Sigmoid colon (tissue), 7 donors: ENCODE data around the gene CRACR2B. TPM values are rescaled to one million over a fixed set of nuclear protein-coding genes. Genes with fewer than 3 reads are reported as not detected.
A peak's percentile ranks its signal among the peaks of the same experiment; 100 is the strongest.

Experiments used
- DNase-seq: peaks from one replicate; pipeline ENCODE4 v3.0.0-alpha.2; 2019
- H3K27ac ChIP-seq, 4 donors: fragments of 200-600 bp; sonication (generic); one replicate each; pipeline ENCODE4 v1.5.1; 2016 to 2019; ENCODE audit warnings: mild to moderate bottlenecking in 1 of 4
- H3K27me3 ChIP-seq, 3 donors: fragments of 200-600 bp; sonication (generic); one replicate each; pipeline ENCODE4 v1.5.1; 2019; ENCODE audit warnings: mild to moderate bottlenecking in 1 of 3
- H3K36me3 ChIP-seq, 4 donors: fragments of 200-600 bp; sonication (generic); one replicate each; pipeline ENCODE4 v1.5.1; 2016 to 2019
- H3K4me1 ChIP-seq, 4 donors: fragments of 200-600 bp; sonication (generic); one replicate each; pipeline ENCODE4 v1.5.1; 2017 to 2019
- H3K4me3 ChIP-seq, 4 donors: fragments of 200-600 bp; sonication (generic); one replicate each; pipeline ENCODE4 v1.5.1; 2017 to 2019; ENCODE audit warnings: mild to moderate bottlenecking in 2 of 4, moderate library complexity in 1 of 4
- H3K9me3 ChIP-seq, 4 donors: fragments of 200-600 bp in 3 of 4; sonication (generic) in 3 of 4; one replicate each; pipeline versions ENCODE4 v1.5.1 to v1.6.1; 2013 to 2019
- CTCF ChIP-seq, 4 experiments: fragments of 450-650 bp in 3 of 4; fragments of 200-600 bp in 1 of 4; IDR thresholded peaks; one replicate each; pipeline ENCODE4 v1.5.1; 2016 to 2019; ENCODE audit warnings: antibody characterized with exemption in 4 of 4, mild to moderate bottlenecking in 3 of 4, moderate library complexity in 2 of 4
- EP300 ChIP-seq, 4 donors: sonication (generic); formaldehyde crosslinking; IDR thresholded peaks; one replicate each; pipeline ENCODE4 v1.6.1; 2017; ENCODE audit warnings: antibody characterized with exemption in 4 of 4
- POLR2A ChIP-seq, 2 donors: fragments of 450-650 bp; IDR thresholded peaks; one replicate each; pipeline ENCODE4 v1.6.1; 2016; ENCODE audit warnings: antibody characterized with exemption in 2 of 2, mild to moderate bottlenecking in 2 of 2, moderate library complexity in 2 of 2
- POLR2AphosphoS5 ChIP-seq, 4 donors: sonication (generic); formaldehyde crosslinking; IDR thresholded peaks; one replicate each; pipeline ENCODE4 v1.6.1; 2017; ENCODE audit warnings: antibody characterized with exemption in 4 of 4
- WGBS, 2 donors: extraction: QIAGEN DNeasy Blood & Tissue Kit; methylation state at CpG; one replicate each; pipeline ENCODE4 v1.1.7; 2013; 5-methylcytosine and 5-hydroxymethylcytosine counted together
- intact Hi-C: fragments of 100-400 bp; cut with DNase I; formaldehyde crosslinking; loops from one replicate; pipeline ENCODE4 v1.15.1; 2023
- polyA plus RNA-seq, 3 donors: library from polyadenylated mRNA; stranded (reverse); fragments of 200-250 nt; gene quantifications; one replicate each; pipeline ENCODE4 v1.2.3, GENCODE V29; 2013
- total RNA-seq, 4 donors: library from RNA; depleted of rRNA; stranded (reverse); fragments of >200 nt; gene quantifications; one replicate each; pipeline ENCODE4 v1.1.0, GENCODE V29; 2016
- donor health status: healthy with polysubstance abuse.
- donor health status: Bipolar disorder and iron deficiency.
- donor health status: healthy.

Gene CRACR2B
- total and polyA plus RNA-seq, 7 donors = 1.5 to 149 (median 9.5) TPM

- intact Hi-C loops = no loop called here
- no peak overlapping the region for H3K4me3 ChIP-seq
- H3K4me1 ChIP-seq = peaks cover 0 to 66% (median 51%) of the 10 kb centered on the region in 4 donors
- TF ChIP-seq POLR2A (IDR thresholded peaks at IDR 0.05) (no peak), EP300 (IDR thresholded peaks at IDR 0.05) (no peak), CTCF (IDR thresholded peaks at IDR 0.05) (no peak), POLR2AphosphoS5 (IDR thresholded peaks at IDR 0.05) (no peak)
- WGBS, 2 donors = 73 to 77% methylated on average over 21 of the region's 21 CpGs
- H3K9me3 ChIP-seq = no peaks in the 10 kb centered on the region
- peaks cover 20 to 23% (median 21%) of the 10 kb centered on the region in 4 donors for H3K36me3 ChIP-seq
- H3K27ac ChIP-seq = peak overlapping the region in 3 of 4 donors; percentile 2 to 71 (median 37)
- H3K27me3 ChIP-seq = peaks cover 44 to 87% (median 82%) of the 10 kb centered on the region in 3 donors
- DNase-seq = no peak
Measured at GRCh38 chr11:828506-829175, 922 bp downstream of the CRACR2B start.

GRCh38 chr11:829176-829846 is 1.6 kb downstream of the CRACR2B start:
- peak overlapping the region in 3 of 4 donors; percentile 28 to 48 (median 36) for H3K4me3 ChIP-seq
- no peak for TF ChIP-seq EP300 (IDR thresholded peaks at IDR 0.05)
- TF ChIP-seq CTCF (IDR thresholded peaks at IDR 0.05) = no peak
- no peak for TF ChIP-seq POLR2A (IDR thresholded peaks at IDR 0.05)
- TF ChIP-seq POLR2AphosphoS5 (IDR thresholded peaks at IDR 0.05) = peak in 2 of 4 donors; percentile 11 to 16
- peak overlapping the region; percentile 2 to 71 (median 24) for H3K27ac ChIP-seq
- intact Hi-C loops = no loop called here
- peaks cover 14 to 16% (median 14%) of the 10 kb centered on the region in 4 donors for H3K36me3 ChIP-seq
- no peaks in the 10 kb centered on the region for H3K9me3 ChIP-seq
- H3K27me3 ChIP-seq = peaks cover 44 to 82% (median 76%) of the 10 kb centered on the region in 3 donors
- no peak for DNase-seq
- 28 to 43% methylated on average over 40 of the region's 40 CpGs for WGBS, 2 donors
- peaks cover 0 to 72% (median 57%) of the 10 kb centered on the region in 4 donors for H3K4me1 ChIP-seq

GRCh38 chr11:829847-830294 is 2.2 kb downstream of the CRACR2B start:
- WGBS, 2 donors = 9 to 21% methylated on average over 39 of the region's 39 CpGs
- intact Hi-C loops = no loop called here

GRCh38 chr11:830295-831117 is 2.8 kb downstream of the CRACR2B start:
- WGBS, 2 donors = 3 to 25% methylated on average over 78 of the region's 78 CpGs
- H3K4me3 ChIP-seq = peak overlapping the region in 2 of 4 donors; percentile 36 to 48
- TF ChIP-seq CTCF (IDR thresholded peaks at IDR 0.05) (no peak), POLR2AphosphoS5 (IDR thresholded peaks at IDR 0.05) (peak in 1 of 4 donors; percentile 54)
- H3K36me3 ChIP-seq = peaks cover 2 to 4% (median 2%) of the 10 kb centered on the region in 4 donors
- peaks cover 0 to 83% (median 69%) of the 10 kb centered on the region in 4 donors for H3K4me1 ChIP-seq
- H3K9me3 ChIP-seq = no peaks in the 10 kb centered on the region
- intact Hi-C loops = no loop called here
- peaks cover 43 to 70% (median 64%) of the 10 kb centered on the region in 3 donors for H3K27me3 ChIP-seq
- H3K27ac ChIP-seq = peak overlapping the region in 2 of 4 donors; percentile 37 to 71
- DNase-seq = no peak

More at GRCh38 chr11:829847-830294, 2.2 kb downstream of the CRACR2B start:
- Histone ChIP-seq H3K27ac (peak overlapping the region; percentile 2 to 71 (median 24)), H3K9me3 (no peaks in the 10 kb centered on the region), H3K4me1 (peaks cover 0 to 78% (median 63%) of the 10 kb centered on the region in 4 donors), H3K27me3 (peaks cover 44 to 76% (median 71%) of the 10 kb centered on the region in 3 donors), H3K36me3 (peaks cover 8 to 11% (median 9%) of the 10 kb centered on the region in 4 donors), H3K4me3 (peak overlapping the region in 3 of 4 donors; percentile 28 to 48 (median 36))
- TF ChIP-seq POLR2A (IDR thresholded peaks at IDR 0.05) (no peak), POLR2AphosphoS5 (IDR thresholded peaks at IDR 0.05) (peak in 1 of 4 donors; percentile 11)
- no peak for DNase-seq
